HG03280 (cell line): ENCODE measurements around the gene RYR2.
"Not testable (repeated sequence)": the region's sequence is repeated elsewhere in the genome, so short reads cannot be mapped to it uniquely, and the experiment has no call there.

Source experiments
- ATAC-seq: cut with Tn5 transposase; IDR thresholded peaks from one replicate; pipeline ENCODE4 v1.9.1; 2021; ENCODE audit warnings: mild to moderate bottlenecking, moderate library complexity; ENCODE audit not compliant: unreplicated experiment

The RYR2 gene

DNA sequence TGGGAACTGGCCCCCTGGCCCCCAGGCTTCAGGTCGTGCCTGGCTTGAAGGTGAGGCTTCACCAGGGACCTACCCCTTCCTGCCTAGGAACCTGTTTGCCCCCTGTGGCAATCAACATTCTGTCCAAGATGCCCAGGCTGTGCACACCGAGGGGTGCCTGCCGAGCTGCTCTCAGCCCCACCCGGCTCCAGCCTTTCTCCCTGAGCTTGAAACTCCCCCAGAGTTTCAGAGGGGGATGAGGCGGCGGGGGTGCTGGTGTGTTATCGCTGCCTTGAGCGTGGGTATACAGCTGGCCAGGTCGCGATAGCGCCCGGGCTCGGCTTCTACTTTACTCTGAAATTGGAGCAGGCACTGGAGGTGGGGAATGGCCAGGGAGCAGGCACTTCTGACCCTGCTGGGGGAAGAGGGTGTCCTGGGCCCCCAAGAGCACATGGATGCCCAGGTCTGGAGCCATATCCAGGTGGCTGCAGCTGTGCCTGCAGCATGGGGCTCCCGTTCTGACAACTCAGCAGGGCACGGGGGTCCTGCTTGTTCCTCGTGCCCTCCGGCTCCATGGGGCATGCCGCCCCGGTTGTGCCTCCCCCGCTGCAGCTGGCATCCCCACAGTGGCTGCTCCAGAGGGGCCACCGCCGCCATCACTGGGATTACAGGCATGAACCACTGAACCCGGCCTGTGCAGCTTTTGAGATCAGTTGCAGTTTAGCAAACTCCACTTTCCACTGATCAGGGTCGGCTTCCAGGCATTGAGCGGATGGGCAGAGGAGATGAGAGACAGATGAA is 29.8 kb downstream of the RYR2 start:
- no peak for ATAC-seq

DNA sequence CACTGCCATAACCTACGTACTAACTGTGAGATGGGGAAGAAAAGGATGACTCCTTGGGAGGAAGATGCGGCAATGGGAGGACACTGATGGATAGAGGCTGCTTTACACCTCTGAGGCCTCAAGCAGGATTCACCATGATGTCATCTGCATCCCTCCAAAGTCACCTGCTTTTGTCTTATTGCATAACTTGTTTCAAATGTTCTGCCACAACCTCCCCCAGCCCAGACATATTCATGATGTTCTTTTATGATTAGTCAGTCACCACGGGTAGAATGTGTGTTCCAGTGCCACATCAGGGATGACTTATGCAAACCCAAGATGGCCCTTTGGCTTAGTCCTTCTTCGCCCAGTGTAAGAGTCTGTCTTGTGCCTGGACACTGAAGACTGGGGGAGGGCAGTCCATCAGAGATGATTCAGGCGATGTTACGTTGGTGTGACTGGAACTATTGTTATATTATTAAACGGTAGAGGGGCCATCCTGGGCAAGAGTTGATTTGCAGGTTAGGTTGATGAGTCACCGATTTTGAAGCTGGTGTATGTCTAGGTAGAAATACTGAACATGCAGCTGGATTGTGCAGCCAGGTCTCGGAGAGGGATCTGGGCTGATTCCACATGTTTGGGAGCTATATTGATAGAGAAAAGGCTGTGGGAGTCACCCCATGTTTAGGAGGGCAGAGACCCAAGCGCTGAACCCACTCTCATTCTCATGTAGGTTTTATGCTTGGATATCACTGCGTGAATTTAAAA is 32.6 kb downstream of the RYR2 start:
- ATAC-seq: no peak

DNA sequence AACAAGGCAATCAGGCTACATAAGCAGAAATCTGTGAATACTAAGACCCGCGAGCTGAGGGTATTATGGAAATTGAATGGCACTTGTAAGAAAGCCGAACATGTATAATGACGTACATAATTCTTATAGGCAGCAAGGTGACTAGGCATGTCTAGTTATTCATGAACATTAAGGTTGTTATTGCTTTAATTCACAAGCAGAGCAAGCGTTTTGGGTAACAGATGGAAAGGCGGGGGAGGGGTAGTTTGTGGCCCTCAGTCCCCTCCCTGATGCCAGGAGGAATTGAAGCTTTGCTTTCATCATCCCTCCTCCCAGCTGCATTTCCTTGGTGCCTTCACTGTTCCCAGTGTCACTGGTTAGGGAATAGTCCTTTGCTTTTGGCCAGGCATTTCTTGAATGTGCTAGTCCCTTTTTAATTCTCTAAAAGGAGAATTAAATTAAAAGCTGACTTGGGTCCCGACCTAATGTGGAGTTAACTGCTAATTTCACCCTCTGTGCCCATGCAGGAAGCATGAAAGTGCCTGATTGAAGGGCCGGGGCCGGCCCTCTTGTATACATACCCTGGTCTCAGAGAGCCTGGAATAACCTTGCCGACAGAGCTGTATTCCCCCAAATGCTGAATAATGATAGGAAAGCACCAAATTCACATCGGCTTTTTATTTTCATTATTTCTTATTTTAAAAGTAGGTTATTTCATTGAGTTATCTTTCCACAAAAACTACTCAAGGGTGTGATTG is 42.5 kb downstream of the RYR2 start:
- ATAC-seq: no peak

DNA sequence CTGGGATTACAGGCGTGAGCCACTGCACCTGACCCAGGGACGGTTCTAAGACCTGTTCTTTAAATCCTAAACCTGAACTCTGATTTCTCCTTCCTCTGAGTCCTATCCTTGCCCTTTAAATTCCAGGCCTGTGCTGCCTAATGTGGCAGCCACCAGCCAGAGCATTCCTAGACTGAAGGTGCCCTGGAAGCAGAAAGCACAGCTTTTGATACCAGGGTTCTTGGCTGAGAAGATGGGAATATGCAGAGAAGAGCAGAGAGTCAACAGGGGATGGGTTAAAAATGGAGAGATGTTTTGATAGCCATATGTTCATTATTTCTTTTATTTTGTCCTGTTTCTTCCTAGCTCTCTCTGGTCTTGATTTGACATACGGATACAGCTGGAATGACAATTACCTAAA is 49.7 kb downstream of the RYR2 start:
- ATAC-seq: no peak

DNA sequence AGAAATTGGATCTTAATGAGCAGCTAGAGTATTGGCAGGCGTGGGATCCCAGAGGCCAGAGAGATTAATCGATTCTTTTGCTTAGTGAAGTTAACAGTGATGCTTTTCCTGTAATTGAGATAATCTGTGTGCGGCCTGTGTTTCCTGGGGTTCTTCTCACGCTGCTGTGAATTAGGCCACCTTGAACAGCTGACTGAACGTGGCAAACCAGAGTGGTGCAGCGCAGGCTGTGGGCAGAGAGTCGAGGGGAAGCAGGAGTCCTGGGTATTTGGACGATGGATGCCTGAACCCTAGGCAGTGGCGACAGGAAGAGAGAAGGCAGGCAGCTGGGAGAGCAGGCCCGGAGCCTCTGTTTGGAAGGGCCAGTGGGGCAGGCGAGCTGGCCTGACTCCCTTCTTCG is 51.7 kb downstream of the RYR2 start:
- ATAC-seq: no peak

DNA sequence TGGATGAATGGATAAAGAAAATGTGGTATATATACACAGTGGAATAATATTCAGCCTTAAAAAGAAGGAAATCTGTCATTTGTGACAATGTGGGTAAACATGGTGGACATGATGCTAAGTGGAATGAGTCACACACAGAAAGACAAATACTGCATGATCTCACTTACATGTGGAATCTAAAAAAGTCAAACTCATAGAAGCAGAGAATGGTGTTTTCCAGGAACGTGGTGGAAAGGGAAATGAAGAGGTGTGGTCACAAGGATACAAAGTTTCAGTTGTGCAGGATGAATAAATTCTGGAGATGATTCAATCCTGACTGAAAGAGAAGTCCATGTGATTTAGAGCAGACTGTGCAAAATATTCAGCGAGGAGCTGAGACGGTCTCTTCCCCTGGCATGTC is 56.6 kb downstream of the RYR2 start:
- ATAC-seq: no peak

DNA sequence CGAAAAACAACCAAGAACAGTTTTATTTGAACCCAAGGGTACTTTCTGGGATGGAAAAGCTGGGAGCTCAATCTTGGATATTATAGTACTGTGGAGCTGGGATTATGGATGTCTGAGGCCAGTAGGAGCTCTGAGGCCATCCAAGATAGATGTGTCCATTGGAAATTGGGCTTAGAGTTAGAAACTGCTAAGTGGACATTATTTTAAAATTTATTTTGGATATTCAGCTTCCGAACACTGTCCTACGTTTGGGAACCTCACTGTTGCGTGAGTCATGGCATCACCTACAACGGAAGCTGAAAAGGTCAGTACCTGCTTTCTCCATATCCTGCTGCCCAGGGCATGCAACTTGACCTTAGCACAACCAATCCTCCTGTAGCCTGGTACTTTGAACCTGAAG is 61.0 kb downstream of the RYR2 start:
- ATAC-seq: no peak

DNA sequence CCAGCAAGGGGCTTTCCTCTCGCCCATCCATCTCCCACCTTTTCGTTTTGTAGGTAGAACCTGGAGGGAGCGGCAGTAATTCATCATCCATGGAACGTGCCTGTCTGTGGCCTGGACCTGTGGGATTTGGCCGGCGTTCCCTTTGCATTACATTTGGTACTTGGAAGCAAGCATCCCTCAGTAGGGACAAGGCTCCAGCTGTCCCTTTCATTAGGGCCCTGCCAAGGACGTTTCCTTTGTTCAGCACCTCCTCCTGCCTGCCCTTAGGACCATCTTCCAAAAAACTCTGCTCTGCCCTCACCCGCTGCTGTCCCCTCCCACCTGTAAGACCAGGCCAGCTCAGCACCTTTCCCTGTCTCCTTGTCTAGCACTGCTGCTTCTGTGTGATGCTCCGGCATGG is 62.1 kb downstream of the RYR2 start:
- ATAC-seq: no peak

DNA sequence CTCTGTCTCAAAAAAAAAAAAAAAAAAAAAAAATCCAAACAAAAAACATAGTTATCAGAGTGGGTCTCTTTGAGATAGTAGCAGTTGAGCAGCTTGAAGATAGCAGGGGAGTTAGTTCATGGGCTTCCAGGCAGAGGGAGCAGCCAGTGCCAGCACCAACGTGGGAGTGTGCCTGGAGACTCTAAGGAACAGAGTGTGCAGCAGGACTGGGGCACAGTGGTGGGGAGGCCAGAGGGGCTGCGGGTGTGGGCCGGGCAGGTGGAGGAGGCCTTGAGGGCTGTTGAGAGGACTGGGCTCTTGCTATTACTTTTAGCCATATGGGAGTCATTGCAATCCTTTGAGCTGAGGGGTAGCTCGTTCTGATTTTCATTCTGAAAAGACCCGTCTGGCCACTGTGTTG is 63.8 kb downstream of the RYR2 start:
- ATAC-seq: no peak

DNA sequence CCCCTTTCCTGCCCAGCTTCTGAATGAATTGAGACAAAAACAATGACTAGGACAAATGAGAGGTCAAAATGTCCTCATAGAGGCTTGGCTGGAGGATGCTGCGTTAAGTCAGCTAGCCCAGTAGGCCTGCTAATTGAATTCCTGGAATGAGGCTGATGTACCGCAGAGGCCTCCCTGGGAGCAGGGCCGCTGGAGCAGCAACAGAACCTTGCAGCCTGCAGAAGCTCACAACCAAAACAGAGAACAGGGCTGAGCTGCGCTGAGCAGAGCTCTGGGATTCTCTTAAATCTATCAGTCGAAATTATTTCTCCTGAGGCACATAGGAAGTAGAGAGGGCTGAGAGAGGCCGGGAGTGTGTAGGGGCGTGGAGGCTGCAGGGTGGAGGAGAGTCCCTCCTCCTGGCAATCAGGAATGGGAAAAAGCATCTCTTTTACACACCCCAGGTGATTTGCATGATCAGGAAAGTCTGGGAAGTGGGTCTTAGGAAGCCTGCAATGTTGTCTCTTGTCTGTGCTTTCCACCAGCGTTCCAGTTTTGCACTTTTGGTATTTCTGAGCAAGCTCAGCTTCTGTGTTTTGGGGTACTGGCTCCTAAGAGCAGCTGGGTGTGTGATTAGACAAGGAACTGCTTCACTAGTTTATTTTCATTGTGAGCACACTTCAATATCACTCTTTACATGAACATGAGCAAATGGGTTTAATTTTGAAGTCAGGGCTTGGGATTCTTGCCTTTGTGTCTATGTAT is 66.5 kb downstream of the RYR2 start:
- ATAC-seq: no peak

DNA sequence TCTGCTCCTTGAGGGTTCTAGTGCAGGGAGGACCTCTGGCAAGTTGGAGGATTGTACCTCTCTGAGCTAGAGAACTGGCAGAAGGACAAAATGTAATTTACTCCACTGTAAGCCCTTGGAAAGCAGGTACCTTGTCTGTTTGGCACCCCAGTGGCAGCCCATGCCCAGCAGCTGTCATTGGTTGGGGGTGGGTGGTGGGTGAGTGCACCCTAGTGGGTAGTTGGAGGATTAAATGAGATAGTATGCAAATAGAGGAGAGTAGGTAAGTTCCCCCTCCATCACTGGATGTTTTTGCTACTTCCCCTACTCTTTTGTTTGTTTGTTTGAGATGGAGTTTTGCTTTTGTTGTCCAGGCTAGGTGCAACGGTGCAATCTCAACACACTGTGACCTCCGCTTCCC is 69.8 kb downstream of the RYR2 start:
- no peak for ATAC-seq

DNA sequence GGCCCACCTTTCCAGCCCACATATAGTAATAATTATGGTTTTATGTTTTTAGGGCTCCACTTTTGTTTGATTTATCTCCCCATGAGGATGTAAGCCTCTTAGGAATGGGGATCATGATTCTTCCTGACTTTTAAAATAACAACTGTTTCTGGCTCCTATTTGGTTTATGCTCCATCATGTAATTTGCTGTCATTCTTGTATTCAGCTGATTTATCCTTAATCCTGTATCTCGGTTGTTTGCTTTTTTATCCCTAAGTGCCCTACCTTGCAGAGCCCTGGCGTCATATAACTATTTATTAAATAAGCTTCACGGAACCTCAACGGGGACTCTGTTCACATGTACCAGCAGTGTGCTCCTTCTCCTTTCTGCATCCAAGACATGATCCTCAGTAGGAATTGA is 70.7 kb downstream of the RYR2 start:
- ATAC-seq: no peak

DNA sequence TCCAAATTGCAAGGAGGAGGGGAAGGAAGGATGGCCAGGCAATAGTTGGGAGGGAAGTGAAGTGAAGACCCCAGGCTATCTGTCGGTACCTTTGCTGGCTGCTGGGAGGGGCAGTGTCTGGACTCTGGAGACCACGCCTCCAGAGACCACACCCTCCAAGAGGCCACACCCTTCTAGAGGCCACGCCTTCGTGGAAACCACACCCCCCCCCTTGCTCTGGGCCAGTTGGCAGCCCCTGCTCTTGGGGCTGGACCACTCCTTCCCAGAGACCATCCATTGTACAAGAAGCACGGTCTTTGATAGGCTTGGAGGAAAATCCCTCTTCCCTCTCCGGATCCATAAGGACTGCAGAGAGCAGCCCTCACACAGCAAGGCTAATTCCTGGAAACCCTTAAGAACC is 73.1 kb downstream of the RYR2 start:
- ATAC-seq: no peak

DNA sequence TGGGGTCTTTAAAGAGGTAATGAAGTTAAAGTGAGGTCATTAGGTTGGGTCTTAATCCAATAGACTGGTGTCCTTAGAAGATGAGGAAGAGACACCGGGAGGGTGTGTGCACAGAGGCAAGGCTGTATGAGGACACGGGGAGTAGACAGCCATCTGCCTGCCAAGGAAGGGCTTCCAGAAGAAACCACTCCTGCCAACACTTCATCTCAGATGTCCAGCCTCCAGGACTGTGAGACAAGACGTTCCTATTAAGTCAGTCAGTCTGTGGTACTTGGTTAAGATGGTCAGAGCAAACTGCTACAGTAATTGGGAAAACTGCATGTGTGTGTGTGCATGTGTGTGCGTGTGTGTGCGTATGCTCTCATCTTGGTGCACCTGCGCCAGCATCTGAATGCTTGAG is 77.1 kb downstream of the RYR2 start:
- ATAC-seq: no peak

DNA sequence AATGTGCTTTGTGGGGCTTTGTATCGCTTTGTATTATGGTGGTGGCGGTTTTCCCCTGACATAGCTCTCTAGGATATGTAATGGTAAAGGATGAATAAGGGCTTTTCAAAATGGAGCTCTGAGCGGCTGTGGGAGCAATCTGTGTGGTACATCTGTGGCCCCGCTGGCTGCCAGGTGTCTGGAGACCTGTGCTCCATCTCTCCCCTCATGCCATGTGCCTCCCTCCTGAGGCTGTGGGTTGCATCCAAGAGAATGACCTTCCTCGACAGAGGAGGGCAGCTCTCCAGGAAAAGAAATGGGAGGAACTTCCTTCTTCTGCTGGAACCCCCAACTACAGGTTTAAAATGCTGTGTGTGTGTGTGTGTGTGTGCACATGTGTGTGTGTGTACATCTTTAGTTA is 78.7 kb downstream of the RYR2 start:
- no peak for ATAC-seq

DNA sequence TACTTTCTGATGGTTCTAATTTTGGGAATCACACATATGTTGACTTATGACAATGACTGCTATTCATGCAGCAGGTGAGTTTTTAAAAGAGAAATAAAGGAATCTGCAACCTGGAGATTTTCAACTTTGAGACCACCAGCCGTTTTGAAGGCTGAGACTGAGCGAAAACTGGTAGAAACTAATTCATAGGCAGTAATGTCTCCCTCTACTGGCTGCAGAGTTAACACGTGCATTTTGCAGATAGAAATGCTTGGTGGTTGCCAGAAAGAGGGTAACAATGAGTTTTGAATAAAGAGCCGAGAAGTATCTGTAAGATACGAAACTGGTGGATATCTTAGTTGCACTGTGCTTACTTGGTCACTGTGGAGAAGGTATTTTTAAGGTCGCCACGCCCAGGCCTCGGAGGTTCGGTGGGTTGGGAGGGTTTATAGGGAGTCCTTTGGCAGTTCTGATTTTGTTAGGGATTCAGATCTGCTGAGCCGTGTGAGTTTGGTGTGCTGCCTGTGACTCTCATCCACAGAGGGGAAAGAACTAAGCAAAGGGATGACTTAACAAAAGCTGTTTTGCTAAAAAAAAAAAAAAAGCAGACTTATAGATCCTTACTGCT is 83.0 kb downstream of the RYR2 start:
- no peak for ATAC-seq

DNA sequence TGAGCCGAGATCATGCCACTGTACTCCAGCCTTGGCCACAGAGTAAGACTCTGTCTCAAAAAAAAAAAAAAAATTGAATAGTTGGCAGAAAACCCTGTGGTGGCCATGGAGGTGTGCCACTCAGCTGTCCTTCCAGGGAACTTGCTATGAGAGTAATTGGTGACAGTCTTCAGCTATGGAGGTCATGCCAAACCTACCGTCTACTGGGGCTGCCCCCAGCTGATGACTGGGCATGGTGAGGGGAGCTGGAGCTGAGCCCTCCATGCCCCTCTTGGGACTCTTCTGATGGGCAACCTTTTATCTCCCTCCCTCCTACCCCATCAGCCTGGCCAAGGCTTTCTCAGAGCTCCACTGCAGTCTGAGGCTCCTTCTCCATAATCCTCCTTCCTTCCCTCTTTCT is 84.2 kb downstream of the RYR2 start:
- no peak for ATAC-seq

DNA sequence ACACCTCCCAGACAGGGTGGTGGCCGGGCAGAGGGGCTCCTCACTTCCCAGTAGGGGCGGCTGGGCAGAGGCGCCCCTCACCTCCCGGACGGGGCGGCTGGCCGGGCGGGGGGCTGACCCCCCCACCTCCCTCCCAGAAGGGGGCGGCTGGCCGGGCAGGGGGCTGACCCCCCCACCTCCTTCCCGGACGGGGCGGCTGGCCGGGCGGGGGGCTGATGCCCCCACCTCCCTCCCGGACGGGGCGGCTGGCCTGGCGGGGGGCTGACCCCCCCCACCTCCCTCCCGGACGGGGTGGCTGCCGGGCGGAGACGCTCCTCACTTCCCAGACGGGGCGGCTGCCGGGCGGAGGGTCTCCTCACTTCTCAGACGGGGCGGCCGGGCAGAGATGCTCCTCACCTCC is 85.3 kb downstream of the RYR2 start:
- not testable (repeated sequence) for ATAC-seq

DNA sequence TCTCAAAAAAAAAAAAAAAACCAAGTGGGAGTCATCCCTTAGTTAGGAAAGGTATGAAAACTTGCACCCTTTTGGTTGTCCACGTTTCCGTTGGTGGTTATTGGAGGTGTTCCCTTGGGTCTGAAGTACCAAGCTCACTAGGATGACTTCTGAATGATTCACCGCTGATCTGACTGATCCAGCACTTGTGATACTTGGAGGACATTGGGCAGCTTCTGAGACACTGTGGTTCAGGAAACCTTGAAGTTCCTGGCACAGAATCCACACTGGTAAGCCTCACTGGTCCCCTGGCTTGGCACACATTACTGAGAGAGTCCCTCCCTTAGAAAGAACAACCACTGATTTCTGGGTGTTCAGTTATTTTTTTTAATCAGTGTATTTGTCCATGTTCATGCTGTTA is 91.9 kb downstream of the RYR2 start:
- no peak for ATAC-seq

DNA sequence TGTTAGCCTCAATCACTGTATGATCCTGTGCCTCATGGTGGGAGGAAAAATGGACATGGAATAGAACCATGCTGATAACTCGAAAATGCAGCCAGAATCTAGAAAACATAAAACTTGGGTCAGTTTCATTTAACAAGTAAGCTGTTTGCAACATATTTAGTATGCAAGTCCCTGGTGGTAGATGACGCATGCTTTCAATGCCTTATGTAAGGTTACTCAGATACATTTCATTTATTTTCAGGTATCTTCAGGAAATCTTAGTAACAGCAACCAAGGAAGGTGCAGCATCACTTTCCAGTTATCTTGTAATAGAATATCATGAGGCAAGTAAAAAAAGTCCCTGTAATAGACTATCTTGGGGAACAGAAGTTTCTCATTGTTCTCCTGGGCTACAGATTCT is 92.9 kb downstream of the RYR2 start:
- no peak for ATAC-seq

DNA sequence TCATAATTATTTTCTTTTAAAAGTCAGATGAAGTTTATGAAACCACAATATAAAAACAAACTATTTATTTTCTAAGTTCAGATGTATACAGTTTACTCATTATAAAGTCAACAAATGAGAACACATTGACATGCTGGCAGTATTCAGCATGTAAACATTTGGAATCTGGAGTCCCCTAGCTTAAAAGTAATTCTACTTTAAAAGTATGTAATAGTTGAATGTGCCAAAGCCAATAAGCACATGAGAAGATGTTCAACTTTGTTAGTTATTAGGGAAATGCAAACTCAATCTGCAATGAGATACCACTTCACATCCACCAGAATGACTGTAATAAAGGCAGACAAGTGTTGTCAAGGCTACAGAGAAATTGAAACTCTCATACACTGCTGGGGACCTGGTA is 96.6 kb downstream of the RYR2 start:
- ATAC-seq: no peak
